GM19023 (cell line): Measurements from ENCODE around the gene LMCD1.
A peak's percentile ranks its signal among the peaks of the same experiment; 100 is the strongest.

Source experiments
- ATAC-seq: cut with Tn5 transposase; IDR thresholded peaks from one replicate; pipeline ENCODE4 v1.9.1; 2021; ENCODE audit warnings: mild to moderate bottlenecking, moderate library complexity; ENCODE audit not compliant: unreplicated experiment

The LMCD1 gene

DNA sequence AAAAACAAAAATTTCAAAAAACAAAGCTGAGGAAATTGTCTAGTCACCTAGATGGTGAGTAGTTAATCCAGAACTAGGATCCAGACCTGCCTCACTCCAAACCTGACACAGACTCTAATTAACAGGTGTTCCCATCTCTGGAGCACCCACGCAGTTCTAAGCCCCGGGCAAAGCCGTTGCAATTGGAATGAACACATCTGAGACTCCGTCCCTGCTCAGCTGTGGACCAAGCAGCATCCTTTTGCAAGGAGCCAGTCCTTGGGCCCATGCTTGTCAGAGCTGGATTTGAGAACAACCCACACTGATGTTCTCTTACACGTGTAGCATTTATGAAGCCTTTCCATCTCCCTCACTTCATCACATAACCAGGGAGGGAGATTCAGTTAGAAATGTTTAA is 54.8 kb downstream of the LMCD1 start:
- ATAC-seq = no peak

DNA sequence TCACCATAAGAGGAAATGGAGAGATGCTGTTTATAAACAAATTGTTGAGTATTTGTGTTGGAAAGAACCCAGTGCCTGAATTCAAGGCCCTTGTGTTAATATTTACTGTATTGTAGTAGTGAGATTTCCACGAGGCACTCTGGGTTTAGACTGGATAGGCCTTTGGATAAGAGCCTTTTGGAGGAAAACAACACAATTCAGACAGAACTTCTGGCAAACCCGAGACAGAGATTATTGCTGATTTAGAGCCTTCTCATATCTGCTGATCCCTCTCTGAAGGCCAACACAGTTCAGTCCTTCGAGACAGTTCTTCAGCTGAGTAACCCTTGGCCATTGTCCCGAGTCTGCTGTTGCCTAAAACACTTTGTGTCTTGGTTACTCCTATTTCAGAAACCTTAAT is 55.7 kb downstream of the LMCD1 start:
- no peak for ATAC-seq

DNA sequence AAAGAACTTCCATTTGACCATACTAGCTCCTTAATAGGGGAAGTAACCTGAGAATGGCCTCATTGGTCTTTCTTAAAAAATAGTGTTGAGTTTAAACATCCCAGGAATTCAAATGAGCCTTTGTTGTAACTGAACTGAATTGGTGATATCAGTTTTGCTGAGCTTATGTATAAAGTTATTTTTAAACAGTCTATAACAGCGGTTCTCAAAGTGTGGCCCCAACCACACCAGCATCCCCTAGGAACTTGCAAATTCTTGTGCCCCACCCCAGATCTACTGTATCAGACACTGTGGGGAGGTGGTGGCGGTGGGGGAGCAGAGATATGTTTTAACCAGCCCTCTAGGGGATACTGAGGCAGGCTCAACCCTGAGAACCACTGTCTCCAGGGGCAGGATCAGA is 57.0 kb downstream of the LMCD1 start:
- no peak for ATAC-seq

DNA sequence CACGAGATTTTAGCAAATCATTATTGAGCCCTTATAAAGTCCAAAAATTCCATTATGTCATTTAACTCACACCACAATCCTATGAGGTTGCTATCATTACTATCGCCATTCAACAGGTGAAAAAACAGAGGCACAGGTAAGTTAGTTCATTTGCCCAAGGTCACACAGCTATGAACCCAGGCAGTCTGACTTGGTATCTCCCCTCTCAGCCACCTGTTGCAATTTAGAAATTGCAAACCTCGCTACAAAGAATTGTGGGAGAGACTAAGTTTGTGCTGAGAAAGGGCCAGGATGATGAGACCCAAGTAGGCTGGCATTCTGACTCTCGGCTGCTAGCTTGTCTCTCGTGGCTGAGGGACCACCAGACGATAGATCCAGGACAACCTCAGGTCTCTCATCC is 57.7 kb downstream of the LMCD1 start:
- no peak for ATAC-seq

DNA sequence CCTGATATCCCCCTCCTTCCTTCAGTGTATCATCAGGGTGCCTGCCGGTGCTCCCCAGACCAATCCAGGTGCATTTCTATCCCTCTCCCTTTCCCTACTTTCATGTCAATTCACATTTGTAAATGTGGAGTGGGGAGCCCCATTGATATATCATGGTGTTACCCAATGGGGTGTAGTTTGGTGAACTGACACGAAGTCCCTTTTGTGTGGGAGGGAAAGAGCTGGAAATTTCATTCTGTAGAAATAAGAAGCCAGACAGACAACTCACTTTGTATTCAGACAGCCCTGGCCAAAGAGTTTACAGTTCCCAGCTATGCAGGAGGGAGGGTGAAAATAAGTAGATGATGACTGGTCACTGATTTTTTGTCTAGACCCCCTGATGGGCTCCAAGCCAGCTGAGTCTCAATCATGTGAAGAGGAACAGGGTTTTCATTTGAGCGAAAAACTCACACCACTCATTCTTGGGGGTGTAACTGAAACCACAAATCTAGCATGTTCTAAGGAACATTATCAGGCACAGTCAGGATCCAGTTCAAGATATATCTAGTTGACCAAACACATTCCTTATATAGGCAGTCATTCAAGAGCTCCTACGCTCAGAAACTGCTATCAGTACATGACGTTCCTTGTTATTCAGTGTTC is 58.9 kb downstream of the LMCD1 start:
- ATAC-seq = no peak

DNA sequence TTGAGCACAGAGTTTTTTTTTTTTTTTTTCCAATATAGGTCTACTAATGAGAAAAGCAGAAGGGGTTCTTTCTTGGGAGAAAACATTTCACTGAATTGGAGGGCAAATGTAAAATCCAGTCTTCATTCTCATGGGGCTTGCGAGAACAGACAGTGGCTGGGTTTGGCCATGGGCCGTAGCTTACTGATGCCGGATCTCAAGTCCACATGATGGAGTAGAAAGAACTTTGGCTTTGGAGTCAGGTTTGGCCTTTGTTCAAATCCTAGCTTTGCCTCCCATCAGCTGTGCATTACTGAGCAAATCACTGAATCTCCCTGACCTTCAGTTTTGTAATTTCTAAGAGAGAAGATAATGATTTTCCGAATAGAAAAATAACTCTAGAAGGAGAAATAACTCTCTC is 59.7 kb downstream of the LMCD1 start:
- ATAC-seq = no peak

DNA sequence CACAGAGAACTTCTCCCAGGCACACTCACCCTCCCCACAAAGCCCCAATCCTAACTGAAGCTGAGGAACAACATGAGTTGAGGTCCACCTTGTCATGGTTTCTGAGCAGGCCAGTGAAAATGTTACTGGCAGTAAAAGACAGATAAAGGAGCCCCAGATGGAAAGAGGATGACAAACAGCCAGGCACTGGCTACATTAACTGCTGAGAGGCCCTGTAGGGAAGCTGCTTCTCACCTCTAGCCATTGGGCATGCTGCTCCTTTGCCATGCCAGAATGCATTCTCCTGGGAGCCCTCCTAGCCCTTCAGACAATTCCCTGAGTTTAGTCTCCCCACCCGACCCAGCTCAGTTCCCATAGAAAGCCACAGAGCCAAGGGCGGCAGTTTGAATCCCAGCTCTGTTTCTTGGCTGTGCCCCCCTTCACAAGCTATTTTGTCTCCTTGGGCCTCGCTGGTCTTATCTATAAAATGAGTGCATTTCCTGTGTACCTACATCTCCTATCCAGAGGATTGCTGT is 60.5 kb downstream of the LMCD1 start:
- no peak for ATAC-seq

- no peak for ATAC-seq
Observed at GRCh38 chr3:8563146-8563545, 61.5 kb downstream of the LMCD1 start.

DNA sequence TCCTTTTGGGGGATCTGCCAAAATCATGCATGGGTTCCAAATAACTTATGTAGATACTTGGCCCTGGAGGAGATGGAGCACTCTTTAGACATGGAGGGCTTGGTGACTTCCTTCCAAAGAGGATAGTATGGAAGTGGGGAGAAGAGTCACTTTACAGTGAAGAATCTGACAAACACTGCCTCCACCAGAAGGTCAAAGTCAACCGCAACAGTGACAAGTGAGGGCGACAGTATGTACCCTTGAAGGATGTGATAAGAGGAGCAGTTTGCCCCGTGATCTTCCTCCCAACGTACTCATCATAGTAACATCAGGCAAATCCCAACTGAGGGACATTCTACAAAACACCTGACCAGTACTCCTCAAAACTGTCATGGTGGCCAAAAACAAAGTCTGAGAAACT is 62.0 kb downstream of the LMCD1 start:
- no peak for ATAC-seq

DNA sequence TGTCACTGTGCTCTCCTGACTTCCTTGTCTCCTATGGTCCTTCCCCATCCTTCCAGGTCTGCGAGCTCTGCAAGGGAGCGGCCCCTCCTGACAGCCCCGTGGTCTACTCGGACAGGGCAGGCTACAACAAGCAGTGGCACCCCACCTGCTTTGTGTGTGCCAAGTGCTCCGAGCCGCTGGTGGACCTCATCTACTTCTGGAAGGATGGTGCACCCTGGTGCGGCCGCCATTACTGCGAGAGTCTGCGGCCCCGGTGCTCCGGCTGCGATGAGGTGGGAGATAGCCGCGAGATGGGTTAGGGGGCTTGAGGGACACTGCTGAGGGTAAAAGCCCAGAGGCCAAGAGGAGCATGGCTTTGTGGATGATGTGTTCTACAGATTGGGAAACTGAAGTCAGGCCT is 63.8 kb downstream of the LMCD1 start:
- ATAC-seq = no peak

- no peak for ATAC-seq
Observed at GRCh38 chr3:8567784-8568575, 66.4 kb downstream of the LMCD1 start.

DNA sequence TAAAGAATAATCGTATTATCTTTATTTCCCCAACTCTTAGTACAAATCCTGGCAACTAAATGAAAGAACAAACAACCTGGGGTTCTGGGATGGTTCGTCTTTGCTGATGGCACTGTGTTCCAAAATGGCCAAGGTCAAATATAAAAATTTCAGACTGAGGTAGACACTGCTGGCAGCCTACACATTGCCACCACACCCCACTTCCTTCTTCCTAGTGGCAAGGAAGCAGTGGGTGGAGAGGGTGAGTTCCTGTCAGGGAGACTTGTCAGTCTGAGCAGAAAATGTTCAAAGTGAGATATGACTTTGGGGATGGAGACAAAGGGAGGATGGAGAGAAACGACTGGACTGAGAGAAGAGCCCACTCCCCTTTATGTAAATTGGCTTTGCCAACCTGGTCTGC is 69.6 kb downstream of the LMCD1 start:
- no peak for ATAC-seq

DNA sequence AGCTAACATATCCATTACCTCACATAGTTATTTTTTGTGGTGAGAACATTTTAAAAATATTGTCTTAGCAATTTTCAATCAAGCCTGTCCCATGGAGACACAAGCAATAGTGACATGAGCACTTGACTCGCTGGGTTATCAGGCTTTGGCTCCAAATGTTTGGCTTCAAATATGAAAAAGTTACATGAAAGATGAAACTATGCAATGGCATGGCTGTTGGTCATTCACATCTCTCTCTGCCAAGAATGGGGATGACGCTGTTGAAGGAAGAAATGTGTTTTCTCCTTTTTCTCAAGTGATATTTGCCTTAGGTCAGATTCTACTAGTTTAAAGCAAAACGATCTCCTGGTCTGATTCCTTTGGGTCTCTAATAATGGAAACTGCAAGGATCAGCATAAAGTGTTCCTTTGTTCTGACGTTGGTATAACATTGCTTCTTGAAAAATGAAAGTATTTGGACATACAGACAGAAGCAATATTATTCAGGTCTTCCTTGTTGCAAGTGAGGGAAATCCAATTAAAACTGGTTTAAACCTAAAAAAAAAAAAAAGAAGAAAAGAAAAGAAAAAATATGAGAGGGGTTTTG is 71.8 kb downstream of the LMCD1 start:
- ATAC-seq = no peak

GRCh38 chr3:8574040-8574669 is 72.5 kb downstream of the LMCD1 start:
- no peak for ATAC-seq

DNA sequence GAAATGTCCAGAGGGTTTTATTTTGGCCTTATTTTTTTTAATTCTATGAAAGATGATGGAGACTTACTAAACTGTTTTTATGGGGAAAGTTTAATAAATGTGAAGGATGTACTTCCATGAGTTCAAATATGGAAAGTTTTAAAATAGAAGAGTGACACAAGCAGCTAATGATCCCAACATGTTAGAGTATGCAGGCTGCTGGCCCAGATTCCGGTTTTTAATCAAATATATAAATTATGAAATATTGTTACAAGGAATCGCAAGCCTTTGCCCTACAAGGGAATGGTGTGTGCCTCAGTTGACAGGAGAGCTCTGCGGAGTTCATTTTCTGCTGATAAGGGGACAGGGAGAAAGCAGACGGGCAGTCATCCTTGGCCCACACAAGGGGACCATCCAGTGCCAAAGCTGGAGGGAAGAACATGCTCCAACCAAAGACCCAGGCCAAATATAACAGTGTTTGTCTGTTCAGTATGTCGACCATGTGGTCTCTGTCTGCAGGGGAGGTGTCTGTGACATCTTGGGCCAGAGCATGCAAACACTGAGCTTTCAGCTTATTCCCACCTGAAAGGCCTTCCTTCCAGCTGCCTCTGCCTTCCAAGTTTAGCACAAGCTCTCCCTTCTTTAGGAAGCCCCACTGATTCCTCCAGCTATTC is 73.2 kb downstream of the LMCD1 start:
- ATAC-seq = no peak

DNA sequence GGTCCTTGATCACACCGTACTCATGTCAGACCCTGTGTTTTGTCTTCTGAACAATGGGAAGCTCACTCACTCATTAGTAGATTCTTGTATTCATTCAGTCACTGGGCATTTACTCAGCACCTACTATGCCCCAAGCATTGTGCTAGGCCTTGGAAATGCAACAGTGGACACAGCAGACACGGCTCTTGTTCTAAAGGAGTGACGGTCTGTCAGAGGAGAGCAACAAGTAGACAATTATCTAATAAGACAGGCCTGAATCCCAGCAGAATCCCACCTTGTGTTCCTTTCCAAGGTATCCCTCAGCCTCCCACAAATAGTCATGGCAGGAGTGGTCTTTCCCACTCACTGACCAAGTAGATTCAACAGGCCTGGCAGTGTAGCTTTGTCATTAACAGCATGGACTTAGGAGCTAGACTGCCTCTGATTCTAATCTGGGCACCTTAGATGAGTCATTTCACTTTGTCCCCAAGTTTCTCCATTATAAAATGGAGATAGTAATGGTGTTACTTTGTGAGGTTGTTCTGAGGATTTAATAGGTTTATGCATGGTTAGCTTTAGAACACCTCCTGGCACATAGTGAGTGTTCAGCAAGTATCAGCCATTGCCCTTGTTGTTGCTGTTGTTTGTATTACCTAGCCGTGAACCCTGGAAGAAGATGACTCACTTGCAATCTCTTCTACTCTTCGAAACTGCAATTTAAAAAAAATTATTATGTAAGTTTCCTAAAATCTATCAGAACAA is 73.9 kb downstream of the LMCD1 start:
- ATAC-seq = no peak

GRCh38 chr3:8576436-8576835 is 74.8 kb downstream of the LMCD1 start:
- no peak for ATAC-seq

GRCh38 chr3:8576841-8577571 is 75.4 kb downstream of the LMCD1 start:
- ATAC-seq = no peak

GRCh38 chr3:8578282-8578681 is 76.7 kb downstream of the LMCD1 start:
- no peak for ATAC-seq

- ATAC-seq = peak; percentile 97
Observed at GRCh38 chr3:8579096-8579495, 77.5 kb downstream of the LMCD1 start.
